Activated CD8-positive, alpha-beta memory T cell treated with anti-CD3 and anti-CD28 coated beads, Interleukin-2, amount 50 U/mL, for 24 hours (primary cell): ENCODE data around the gene NUP205.
A peak's percentile ranks its signal among the peaks of the same experiment; 100 is the strongest.

Source experiments
- DNase-seq: peaks from one replicate; pipeline ENCODE4 v3.0.0-alpha.2; 2020; ENCODE audit errors: extremely low read depth

The NUP205 gene, protein sequence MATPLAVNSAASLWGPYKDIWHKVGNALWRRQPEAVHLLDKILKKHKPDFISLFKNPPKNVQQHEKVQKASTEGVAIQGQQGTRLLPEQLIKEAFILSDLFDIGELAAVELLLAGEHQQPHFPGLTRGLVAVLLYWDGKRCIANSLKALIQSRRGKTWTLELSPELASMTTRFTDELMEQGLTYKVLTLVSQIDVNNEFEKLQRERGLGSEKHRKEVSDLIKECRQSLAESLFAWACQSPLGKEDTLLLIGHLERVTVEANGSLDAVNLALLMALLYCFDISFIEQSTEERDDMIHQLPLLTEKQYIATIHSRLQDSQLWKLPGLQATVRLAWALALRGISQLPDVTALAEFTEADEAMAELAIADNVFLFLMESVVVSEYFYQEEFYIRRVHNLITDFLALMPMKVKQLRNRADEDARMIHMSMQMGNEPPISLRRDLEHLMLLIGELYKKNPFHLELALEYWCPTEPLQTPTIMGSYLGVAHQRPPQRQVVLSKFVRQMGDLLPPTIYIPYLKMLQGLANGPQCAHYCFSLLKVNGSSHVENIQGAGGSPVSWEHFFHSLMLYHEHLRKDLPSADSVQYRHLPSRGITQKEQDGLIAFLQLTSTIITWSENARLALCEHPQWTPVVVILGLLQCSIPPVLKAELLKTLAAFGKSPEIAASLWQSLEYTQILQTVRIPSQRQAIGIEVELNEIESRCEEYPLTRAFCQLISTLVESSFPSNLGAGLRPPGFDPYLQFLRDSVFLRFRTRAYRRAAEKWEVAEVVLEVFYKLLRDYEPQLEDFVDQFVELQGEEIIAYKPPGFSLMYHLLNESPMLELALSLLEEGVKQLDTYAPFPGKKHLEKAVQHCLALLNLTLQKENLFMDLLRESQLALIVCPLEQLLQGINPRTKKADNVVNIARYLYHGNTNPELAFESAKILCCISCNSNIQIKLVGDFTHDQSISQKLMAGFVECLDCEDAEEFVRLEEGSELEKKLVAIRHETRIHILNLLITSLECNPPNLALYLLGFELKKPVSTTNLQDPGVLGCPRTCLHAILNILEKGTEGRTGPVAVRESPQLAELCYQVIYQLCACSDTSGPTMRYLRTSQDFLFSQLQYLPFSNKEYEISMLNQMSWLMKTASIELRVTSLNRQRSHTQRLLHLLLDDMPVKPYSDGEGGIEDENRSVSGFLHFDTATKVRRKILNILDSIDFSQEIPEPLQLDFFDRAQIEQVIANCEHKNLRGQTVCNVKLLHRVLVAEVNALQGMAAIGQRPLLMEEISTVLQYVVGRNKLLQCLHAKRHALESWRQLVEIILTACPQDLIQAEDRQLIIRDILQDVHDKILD (N-terminal part only)

DNA sequence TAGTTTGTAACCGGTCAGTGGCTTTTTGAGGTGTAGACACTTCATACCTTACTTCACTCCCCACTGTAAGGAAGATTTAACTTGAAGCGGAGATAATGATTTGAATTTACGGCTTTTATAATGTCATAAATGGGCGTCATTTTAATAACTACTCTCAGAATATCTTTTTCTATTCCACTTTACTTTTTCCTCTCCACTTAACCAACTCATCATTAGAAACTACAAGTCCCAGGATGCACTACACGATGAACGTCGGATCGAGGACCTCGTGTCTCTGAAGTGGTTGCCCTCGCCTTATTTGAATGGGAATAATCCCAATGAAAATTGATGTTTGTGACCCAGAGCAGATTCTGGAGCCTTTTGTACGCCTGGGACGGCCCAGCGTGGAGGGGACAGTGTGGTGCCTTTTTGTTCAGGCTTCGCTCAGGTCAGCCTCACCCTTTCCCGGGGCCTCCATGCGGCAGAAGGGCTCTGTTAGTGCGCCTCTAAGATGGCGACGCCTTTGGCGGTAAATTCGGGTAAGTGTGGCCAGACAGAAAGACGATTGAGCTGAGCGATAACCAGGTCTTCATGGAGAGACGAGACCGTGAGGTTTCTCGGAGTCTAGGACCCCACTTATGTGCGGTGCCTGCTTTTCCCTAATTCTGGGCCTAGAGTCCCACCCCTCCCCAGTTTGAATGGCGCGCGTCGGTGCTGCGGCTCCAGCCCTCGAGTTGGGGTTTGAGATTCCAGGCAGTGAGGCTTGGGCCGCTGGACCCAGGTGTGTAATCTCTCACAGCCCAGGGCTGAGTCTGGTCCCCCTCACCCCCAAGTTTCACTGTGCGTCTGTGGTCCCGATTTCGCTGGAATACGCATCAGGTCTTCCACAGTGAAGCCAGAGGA is at the start of gene NUP205:
NUP205 (plus strand) TSS at position 463 of the 882 bp plus-strand sequence; CDS start at position 491, 28 bp downstream.
- peak; percentile 29 for DNase-seq

DNA sequence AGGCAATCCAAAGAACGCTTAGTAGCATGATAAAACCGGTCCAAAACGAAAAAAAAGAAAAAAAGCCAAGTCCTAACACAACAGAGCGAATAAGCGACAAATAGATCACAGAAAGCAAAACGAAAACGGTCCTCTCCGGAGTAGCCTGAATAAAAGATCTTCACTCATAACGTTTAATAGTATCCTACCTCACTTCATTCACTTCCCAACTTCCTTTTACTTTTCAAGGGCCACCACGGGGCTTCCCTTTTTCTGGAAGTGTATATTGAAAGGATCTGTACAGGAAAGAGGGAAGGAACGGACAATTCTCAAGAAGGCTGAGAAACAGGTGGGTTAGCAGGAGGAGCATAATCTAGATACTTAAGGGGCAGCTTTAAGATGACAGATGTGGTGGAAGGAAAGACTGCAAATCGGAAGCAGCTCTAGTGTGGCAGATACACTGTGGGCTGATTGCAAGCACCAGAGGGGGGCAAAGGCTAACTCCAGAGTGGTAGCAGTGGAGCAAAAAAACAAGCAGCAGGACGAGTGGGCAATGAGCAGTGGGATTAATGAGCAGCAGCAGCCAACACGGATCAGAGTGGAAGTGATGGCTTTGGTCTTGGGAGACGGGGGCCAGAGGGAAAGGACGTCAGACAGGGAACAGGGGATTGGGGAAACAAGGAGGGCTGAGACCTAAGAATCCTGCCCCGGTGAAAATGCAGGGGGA is 48.7 kb upstream of the NUP205 start:
- DNase-seq, result no peak

DNA sequence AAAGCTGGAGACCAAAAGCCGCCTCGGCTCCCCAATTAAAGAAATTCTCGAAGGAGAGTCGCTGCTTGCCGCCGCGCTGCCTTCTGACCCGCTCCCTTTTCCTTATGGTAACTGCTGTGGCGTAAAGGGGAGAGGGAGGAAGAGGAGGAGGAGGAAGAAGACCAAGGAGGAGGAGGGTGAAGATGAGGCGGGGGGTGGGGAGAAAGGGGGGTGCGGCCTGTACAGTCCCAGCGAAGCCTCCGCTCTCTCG is 48.2 kb upstream of the NUP205 start:
- DNase-seq, result no peak

DNA sequence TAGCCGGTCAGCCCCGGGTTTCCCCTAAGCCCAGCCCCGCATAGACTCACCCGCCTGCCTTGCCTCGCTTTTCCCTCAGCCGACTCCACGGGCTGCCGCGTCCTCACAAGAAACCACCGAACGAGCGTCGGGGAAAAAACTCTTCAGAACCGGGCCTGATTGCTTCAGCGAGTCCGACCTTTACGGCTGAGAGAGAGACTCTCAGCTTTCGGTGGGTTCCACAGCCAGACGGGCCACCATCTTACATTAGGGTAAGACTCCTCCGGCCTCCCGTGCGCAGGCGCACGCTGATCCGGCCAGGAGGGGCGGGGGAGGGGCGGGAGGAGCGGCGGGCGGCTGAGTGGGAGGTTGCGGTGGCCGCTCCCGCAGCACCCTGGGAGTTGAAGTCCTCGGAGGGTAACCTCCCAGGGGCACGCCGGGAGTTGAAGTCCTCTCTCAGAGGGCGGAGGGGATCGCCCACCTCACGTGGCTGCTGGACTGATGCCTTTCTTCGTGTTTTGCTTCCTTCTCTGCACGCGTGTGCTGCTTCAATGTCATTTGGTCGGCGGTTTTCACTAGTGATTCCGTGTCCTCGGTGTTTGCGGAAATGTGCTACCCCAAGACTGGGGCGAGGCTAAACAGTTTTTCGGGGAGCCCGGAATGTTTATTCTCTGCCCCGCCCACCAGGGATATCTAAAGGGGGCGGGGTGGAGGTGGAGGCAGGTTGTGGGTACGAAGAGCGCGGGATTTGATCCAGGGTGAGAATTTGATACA is 47.7 kb upstream of the NUP205 start, which contains the start of gene CNOT4:
CNOT4 (minus strand) TSS at position 264 of the 753 bp plus-strand sequence. CDS start 71,771 bp downstream, outside the sequence.
- peak; percentile 88 for DNase-seq

DNA sequence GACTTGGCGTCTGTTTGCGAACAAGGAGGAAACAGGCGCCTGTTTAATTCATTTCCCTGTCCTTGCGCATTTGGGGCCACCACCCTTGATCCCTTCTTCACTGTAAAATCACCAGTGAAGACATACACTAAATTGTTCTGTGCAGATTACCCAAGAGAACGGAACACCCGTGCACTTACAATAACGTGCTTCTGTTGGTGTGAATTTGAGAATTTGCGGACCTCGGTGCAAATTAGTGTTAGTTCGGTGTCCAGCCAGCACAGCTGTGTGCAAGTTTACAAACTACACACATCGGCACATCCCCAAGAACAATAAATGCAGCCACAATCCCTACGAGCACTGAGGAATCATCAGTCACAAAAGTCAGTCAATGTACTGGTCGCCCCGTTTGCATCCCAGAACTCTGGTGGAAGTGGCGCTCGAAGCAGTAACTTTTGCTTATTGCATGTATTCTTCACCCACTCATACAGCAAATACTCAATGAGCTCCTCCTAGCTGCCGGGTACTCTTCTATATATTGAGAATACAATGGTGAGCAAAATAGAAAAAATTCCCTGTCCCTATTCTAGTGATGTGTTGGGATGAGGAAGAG is 47.0 kb upstream of the NUP205 start:
- no peak for DNase-seq

DNA sequence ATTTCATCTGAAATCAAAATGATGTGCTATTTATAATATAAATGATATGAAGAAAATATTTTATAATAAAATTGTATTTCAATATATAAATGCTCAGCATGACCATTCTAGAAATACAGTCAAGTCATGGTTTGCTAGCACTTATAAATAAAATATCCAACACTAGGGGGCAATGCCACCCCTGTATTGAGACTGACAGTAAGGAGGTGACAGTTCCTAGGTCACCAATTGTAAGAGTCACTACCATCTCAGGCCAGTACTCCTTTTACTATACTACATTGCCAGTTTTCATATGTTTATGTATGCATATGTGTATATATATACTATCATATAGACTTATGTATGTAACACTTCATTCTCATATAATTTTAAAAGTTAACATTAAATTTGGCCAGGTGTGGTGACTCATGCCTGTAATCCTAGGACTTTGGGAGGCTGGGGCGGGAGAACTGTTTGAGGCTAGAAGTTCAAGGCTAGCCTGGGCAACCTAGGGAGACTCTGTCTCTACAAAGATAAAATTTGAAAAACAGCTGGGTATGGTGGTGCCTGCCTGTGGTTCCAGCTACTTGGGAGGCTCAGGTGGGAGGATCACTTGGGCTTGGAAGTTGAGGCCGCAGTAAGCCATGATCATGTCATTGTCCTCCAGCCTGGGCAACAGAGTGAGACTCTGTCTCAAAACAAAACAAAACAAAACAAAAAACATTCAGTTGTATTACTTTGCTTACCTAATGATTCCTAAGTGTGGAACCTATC is 45.4 kb upstream of the NUP205 start:
- no peak for DNase-seq

DNA sequence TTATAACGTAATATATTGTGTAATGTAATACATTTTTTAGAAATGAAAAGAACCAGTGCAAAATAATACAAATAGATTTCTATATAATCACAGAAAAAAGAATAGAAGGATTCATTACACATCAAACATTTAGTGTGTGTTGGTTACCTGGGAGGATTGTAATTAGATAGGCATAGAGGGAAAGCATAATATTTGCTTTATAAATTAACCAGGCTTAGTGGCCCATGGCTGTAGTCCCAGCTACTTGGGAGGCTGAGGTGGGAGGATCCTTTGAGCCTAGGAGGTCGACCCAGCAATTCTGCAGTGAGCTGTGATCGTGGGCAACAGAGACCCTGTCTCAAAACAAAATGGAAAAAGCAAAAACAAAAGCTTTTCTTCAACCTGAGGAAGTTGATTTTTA is 42.9 kb upstream of the NUP205 start:
- no peak for DNase-seq

DNA sequence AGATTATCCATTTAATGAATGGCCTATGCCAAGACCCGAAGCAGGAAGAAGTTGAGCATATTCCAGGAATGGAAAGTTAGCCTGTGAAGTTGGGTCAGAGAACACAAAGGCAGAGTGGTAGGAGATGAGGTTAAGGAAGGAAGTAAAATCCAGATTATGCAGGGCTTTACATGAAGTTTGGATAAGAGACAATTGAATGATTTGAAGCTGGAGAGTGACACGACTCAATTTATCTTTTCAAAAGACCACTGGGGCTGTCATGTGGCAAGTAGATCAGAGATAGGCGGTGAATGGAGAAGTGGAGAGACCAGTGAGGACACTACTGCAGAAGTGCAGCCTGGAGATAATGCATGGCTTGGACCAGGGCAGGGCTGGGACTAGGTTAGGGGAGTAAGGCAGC is 40.7 kb upstream of the NUP205 start:
- DNase-seq, result no peak

DNA sequence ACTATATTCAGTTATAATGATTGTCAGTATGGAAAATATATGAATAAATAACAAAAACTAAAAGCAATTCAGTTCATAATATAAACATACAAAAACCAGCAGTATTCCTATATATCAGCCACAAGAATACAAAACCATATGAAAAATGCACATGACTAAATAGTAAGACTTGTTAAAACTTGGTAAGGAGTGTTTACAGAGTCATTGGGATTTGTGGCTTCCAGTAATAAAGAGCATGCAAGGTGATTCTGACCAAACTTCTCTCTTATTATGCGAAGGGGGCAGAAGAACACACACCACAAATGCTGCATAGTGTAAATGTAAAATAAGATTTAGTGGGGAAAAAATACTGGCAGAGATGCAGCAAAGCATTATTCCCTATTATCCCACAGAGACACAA is 39.0 kb upstream of the NUP205 start:
- DNase-seq, result no peak

DNA sequence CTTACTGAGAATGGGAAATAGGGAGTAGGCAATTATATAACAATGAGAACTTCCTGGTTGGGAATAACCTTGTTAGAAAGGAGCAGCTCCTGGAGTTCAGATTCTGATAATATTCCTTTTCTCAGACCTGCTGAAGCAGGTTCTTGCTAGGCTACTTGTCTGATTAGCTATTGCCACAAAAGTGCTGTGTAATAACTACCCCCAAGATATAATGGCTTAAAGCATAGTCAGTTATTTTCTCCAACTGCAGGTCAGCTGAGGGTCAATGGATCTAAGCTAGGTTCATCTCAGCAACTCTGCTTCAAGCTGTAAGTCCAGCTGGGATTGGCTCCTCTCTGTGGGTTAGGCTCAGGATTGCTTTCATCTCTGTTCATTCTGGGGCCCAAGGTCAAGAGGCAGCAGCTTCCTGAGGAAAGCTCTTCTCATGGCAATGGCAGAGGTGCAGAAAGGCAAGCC is 38.5 kb upstream of the NUP205 start:
- DNase-seq, result no peak

DNA sequence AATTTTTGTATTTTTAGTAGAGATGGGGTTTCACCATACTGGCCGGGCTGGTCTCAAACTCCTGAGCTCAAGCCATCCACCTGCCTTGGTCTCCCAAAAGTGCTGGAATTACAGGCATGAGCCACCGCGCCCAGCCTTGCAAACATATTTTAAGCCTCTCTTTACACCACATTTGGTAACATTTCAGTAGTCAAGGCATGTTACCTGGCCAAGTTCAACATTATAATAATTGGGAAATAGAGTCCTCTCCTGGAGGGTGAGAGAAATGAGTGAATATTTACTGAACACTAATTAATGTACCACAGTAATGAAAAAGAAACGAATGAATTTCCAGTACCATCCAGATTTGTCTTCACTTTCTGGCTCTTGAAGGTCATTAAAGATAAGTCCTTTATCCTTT is 37.8 kb upstream of the NUP205 start:
- DNase-seq, result no peak

DNA sequence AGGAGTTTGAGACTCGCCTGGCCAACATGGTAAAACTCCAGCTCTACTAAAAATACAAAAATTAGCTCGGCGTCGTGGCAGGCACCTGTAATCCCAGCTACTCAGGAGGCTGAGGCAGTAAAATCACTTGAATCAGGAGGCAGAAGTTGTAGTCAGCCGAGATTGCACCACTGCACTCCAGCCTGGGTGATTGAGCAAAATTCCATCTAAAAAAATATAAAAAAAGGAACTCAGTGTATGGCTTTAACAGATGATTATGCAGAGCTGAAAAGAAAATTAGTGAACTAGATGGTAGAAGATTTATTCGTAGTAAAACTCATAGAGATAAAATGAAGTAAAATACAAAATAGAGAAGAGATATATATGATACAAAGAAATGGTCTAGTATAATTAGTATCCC is 35.2 kb upstream of the NUP205 start:
- DNase-seq, result no peak

DNA sequence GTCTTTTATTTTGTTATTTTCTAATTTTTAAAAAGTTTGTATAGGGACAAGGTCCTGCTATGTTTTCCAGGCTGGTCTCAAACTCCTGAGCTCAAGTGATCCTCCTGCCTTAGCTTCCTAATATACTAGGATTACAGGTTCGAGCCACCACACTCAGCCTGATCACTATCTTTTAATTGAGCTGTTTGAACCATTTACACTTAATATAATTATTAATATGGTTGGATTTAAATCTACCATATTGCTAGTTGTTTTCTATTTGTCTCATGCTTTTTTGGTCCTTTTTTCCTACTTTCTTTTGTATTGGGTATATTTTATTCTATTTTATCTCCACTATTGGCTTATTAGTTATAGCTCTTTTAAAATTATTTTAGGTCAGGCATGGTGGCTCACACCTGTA is 34.6 kb upstream of the NUP205 start:
- DNase-seq, result no peak

DNA sequence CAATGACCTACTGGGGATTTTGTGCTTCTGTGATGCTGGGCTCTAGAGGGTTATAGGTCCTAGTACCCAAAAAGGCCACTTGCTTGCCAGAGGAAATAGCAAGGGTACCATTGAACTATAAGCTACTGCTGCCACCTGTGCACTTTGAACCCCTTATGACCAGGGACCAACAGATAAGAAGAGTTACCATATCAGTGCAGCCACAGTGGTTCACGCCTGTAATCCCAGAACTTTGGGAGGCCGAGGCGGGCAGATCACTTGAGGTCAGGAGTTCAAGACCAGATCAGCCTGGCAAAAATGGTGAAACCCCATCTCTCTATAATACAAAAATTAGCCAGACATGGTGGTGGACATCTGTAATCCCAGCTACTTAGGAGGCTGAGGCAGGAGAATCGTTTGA is 32.3 kb upstream of the NUP205 start:
- no peak for DNase-seq

DNA sequence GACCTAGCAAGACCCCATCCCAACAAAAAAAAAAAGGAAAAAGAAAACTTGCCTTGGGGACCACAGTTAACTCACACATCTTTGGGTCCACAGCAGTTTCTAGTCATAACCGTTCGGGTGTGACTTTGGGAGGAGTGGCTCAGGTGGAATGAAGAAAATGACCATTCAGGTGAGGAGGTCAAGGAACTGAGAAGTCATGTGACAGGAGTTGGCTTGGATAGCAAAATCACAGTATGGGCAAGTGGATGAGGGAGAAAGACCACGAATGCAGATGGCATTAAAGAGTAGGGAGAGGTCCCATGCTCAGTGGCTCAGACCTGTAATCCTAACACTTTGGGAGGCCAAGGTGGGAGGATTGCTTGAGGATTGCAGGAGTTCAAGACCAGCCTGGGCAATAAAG is 30.7 kb upstream of the NUP205 start:
- DNase-seq, result no peak

DNA sequence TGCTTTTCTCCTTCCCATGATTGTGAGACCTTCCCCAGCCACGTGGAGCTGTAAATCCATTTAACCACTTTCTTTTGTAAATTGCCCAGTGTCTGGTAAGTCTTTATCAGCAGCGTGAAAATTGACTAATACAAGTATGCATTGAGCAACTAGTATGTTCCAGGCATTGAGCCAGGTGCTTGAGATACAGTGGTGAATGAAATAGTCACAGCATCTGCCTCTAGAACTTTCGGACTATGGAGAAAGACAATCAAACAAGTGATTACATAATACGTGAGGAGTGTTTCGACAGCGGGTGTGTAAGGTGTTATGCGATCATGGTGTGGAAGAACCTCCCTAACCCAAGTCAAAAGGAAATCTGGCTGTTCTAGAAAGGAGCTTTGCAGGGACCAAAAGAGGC is 21.6 kb upstream of the NUP205 start:
- no peak for DNase-seq

DNA sequence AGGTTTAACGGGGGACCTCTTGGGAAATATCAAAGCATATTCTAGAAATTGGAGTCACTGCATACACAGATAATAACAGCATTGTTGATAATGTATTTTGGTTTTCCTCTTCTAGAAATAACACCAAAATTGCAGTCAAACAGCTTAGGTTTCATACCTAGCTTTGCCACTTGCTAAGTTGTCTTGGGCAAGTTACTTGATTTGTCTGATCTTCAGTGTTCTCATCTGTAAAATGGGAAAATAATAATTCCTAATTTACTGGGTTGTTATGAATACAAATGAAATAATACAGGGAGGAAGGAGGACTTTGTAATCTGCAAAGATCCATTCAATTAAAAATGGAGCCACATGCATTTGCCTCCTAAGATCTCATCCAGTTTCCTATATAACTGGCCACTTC is 20.3 kb upstream of the NUP205 start:
- DNase-seq, result no peak

DNA sequence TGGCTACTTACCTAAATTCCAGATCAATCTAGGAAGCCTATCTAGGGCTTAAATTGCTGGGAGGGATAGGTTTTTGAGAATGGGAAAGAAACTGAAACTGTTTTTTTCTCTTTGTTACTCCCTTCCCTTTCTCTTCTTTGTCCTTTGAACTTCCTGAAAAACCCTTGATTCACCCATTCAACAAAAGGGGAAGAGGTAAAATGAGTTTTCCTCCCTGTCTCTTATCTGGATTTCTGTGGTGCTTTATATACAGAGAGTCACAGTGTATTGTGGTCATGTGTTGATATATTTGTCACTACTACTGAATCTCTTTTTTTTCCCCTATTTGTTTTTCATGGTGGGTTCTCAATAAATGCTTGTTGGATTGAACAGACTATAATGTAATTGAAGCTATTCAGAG is 19.8 kb upstream of the NUP205 start:
- no peak for DNase-seq

DNA sequence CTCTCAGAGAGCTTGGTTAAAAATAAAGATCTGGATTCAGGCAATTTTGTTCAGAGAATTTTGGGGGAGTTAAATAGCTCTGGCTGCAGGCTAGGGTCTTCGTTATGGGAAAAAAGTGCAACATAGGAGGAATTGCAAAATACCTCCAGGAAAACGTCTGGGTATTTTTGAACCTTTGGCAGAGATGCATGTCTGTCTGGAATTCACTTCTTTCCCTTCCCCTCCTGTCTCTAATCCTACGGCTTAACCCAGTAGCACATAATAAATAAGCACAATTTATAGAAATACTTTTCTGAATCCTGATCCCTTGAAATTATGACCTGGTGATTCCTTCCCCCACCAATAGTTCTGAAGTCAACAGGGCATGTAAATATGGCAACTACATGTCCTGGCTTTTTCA is 19.3 kb upstream of the NUP205 start:
- DNase-seq, result no peak
